ENCODE data around the gene PARVG.

PARVG gene

GRCh38 chr22:44165286-44165874 is 15.3 kb upstream of the PARVG start:
- DNase-seq (ENCODE audit: extremely low read depth, insufficient read length), result no peak
- Histone ChIP-seq H3K4me3 (replicated peaks; ENCODE audit: low read depth, low read length) (no peak overlapping the region), H3K27me3 (replicated peaks; ENCODE audit: control insufficient read depth, insufficient read depth, low read length) (no peaks in the 10 kb centered on the region), H3K36me3 (ENCODE audit: control insufficient read depth, insufficient read depth, low read length) (peaks cover 26% of the 10 kb centered on the region)
- TF ChIP-seq, protein P1, sequence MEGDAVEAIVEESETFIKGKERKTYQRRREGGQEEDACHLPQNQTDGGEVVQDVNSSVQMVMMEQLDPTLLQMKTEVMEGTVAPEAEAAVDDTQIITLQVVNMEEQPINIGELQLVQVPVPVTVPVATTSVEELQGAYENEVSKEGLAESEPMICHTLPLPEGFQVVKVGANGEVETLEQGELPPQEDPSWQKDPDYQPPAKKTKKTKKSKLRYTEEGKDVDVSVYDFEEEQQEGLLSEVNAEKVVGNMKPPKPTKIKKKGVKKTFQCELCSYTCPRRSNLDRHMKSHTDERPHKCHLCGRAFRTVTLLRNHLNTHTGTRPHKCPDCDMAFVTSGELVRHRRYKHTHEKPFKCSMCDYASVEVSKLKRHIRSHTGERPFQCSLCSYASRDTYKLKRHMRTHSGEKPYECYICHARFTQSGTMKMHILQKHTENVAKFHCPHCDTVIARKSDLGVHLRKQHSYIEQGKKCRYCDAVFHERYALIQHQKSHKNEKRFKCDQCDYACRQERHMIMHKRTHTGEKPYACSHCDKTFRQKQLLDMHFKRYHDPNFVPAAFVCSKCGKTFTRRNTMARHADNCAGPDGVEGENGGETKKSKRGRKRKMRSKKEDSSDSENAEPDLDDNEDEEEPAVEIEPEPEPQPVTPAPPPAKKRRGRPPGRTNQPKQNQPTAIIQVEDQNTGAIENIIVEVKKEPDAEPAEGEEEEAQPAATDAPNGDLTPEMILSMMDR (IDR thresholded peaks at IDR 0.05; ENCODE audit: insufficient read depth, low read length, poor library complexity, severe bottlenecking), result no peak

DNA sequence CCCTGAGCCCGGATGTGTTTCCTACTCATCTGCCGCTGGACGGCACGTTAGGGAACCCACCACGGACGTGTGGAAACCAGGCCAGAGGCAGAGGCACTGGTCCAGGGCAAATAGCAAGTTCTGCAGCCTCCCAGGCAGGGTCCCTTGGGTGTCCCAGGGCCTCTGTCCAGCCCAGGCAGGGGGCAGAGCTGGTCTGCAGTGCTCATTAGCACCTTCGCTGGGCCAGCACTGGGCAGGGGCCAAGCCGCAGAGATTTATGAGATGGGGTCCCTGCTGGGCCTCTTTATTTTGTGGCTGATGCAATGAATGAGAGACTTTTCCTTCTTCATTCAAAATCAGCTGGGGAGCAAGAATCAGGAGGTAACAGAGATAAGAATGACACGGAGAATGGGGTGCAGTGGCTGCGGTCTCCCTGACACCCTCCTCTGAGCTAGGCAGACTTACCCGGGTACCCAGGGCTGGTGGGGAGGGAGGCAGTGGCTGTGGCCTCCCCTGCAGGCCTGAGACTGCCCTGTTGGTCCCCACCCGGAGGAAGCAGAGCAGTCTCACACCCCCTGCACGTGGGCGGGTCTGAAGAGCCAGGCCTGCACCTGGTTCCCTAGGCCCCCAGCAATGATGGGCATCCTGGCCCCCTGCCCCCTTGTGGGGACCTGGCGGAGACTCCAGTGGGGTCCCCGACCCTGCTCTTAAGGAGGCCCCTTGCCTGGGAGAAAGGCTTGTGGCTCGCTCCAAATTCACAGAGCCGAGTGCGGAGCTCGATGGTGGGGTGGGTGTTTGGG is 14.0 kb upstream of the PARVG start:
- H3K4me3 ChIP-seq (replicated peaks; ENCODE audit: low read depth, low read length), result no peak overlapping the region
- TF ChIP-seq, protein P1 (IDR thresholded peaks at IDR 0.05; ENCODE audit: insufficient read depth, low read length, poor library complexity, severe bottlenecking), result no peak
- H3K27me3 ChIP-seq (replicated peaks; ENCODE audit: control insufficient read depth, insufficient read depth, low read length), result no peaks in the 10 kb centered on the region
- peaks cover 24% of the 10 kb centered on the region for H3K36me3 ChIP-seq (ENCODE audit: control insufficient read depth, insufficient read depth, low read length)
- no peak for DNase-seq (ENCODE audit: extremely low read depth, insufficient read length)

DNA sequence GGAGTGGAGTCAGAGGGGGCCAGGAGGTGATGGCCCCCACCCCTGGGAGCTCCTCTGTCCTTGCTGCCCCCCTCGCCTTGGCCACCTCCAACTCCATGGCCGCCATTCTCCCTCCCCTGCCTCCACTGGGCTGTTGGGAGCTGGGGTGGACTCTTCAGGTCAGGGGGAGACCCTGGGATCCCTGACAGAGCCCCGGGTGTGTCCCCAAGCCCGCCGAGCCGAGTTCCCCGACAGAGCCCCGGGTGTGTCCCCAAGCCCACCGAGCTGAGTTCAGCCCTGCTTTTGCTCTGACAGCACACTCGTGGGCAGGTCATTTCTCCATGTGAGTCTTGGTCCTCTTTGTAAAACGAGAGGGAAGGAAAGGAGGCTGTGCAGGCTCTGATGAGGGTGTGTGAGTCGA is 13.2 kb upstream of the PARVG start:
- no peak for DNase-seq (ENCODE audit: extremely low read depth, insufficient read length)
- Histone ChIP-seq H3K36me3 (ENCODE audit: control insufficient read depth, insufficient read depth, low read length) (peaks cover 21% of the 10 kb centered on the region), H3K27me3 (replicated peaks; ENCODE audit: control insufficient read depth, insufficient read depth, low read length) (no peaks in the 10 kb centered on the region), H3K4me3 (replicated peaks; ENCODE audit: low read depth, low read length) (no peak overlapping the region)
- TF ChIP-seq, protein P1 (IDR thresholded peaks at IDR 0.05; ENCODE audit: insufficient read depth, low read length, poor library complexity, severe bottlenecking), result no peak

- TF ChIP-seq, protein P1 (IDR thresholded peaks at IDR 0.05; ENCODE audit: insufficient read depth, low read length, poor library complexity, severe bottlenecking), result no peak
- no peak for DNase-seq (ENCODE audit: extremely low read depth, insufficient read length)
- H3K4me3 ChIP-seq (replicated peaks; ENCODE audit: low read depth, low read length), result no peak overlapping the region
- H3K36me3 ChIP-seq (ENCODE audit: control insufficient read depth, insufficient read depth, low read length), result peaks cover 23% of the 10 kb centered on the region
- no peaks in the 10 kb centered on the region for H3K27me3 ChIP-seq (replicated peaks; ENCODE audit: control insufficient read depth, insufficient read depth, low read length)
These were observed 12.5 kb upstream of the PARVG start for GRCh38 chr22:44168206-44168605.

DNA sequence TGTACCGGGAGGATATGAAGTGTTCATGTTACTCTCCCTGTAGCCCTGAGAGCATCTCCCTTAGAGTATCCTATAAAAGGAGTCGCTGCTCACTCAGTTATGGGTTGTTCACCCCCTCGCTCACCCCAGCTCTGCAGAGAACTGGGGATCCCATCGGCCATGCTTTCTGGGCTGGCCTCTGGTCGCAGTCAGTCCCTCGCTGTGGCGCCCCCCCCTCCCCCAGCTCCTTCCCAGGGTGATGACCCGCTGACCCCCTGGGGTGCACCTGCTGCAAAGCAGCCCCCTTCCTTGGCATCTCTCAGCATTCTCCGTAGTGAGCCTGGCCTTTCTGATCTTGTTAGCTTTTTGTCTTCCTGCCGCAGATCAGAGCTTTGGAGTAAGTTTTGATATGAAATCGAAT is 10.3 kb upstream of the PARVG start:
- Histone ChIP-seq H3K4me3 (replicated peaks; ENCODE audit: low read depth, low read length) (no peak overlapping the region), H3K27me3 (replicated peaks; ENCODE audit: control insufficient read depth, insufficient read depth, low read length) (no peaks in the 10 kb centered on the region), H3K36me3 (ENCODE audit: control insufficient read depth, insufficient read depth, low read length) (peaks cover 17% of the 10 kb centered on the region)
- DNase-seq (ENCODE audit: extremely low read depth, insufficient read length), result no peak
- TF ChIP-seq, protein P1 (IDR thresholded peaks at IDR 0.05; ENCODE audit: insufficient read depth, low read length, poor library complexity, severe bottlenecking), result no peak

All from GM06990 (cell line).